GM23338 (cell line): ENCODE results near the gene KLK2. TPM values are rescaled to one million over a fixed set of nuclear protein-coding genes. Genes with fewer than 3 reads are reported as not detected.

Experiments used
- ATAC-seq: fragments of 200-7000 bp; cut with Tn5 transposase; 3 replicates; pipeline ENCODE4 v1.9.1; 2020
- DNase-seq: peaks from one replicate; pipeline ENCODE4 v3.0.0-alpha.2; 2015; ENCODE audit warnings: low spot score
- H2AFZ ChIP-seq: fragments of 200-600 bp; sonication (generic); 2 replicates; pipeline ENCODE4 v1.8.0; 2016; ENCODE audit warnings: antibody characterized with exemption, mild to moderate bottlenecking, moderate library complexity
- H3F3A ChIP-seq: fragments of 200-600 bp; sonication (generic); replicated peaks from 2 replicates; pipeline ENCODE4 v1.8.0; 2017; ENCODE audit warnings: antibody characterized with exemption, mixed run types, low read depth
- H3K27ac ChIP-seq: fragments of 200-600 bp; sonication (generic); 2 replicates; pipeline ENCODE4 v1.6.1; 2016; ENCODE audit warnings: low read depth
- H3K27me3 ChIP-seq: fragments of 200-600 bp; sonication (generic); 2 replicates; pipeline ENCODE4 v1.8.0; 2016; ENCODE audit warnings: mild to moderate bottlenecking, mixed run types, moderate library complexity; ENCODE audit not compliant: insufficient read depth
- H3K36me3 ChIP-seq: fragments of 200-600 bp; sonication (generic); 2 replicates; pipeline ENCODE4 v1.8.0; 2016; ENCODE audit warnings: mild to moderate bottlenecking; ENCODE audit not compliant: insufficient read depth
- H3K4me1 ChIP-seq: fragments of 200-600 bp; sonication (generic); 2 replicates; pipeline ENCODE4 v1.8.0; 2016; ENCODE audit warnings: mild to moderate bottlenecking, moderate library complexity; ENCODE audit not compliant: insufficient read depth
- H3K4me2 ChIP-seq: fragments of 200-600 bp; sonication (generic); 2 replicates; pipeline ENCODE4 v1.7.1; 2017; ENCODE audit warnings: mixed run types
- H3K4me3 ChIP-seq: fragments of 200-600 bp; sonication (generic); 2 replicates; pipeline ENCODE4 v1.6.1; 2016; ENCODE audit warnings: mixed run types
- H3K79me2 ChIP-seq: fragments of 200-600 bp; sonication (generic); replicated peaks from 2 replicates; pipeline ENCODE4 v1.8.0; 2017; ENCODE audit warnings: mild to moderate bottlenecking; ENCODE audit not compliant: insufficient read depth
- H3K9me2 ChIP-seq: fragments of 200-600 bp; sonication (generic); 2 replicates; pipeline ENCODE4 v1.8.0; 2017; ENCODE audit not compliant: insufficient read depth
- H4K20me1 ChIP-seq: fragments of 200-600 bp; sonication (generic); replicated peaks from 2 replicates; pipeline ENCODE4 v1.8.0; 2017; ENCODE audit warnings: mild to moderate bottlenecking; ENCODE audit not compliant: insufficient read depth
- H3K27ac Mint-ChIP-seq: 2 replicates; pipeline ENCODE4 v1.8.0; 2020; ENCODE audit warnings: inconsistent platforms, mild to moderate bottlenecking, moderate library complexity, mixed read lengths
- H3K27me3 Mint-ChIP-seq: 3 replicates; pipeline ENCODE4 v1.8.0; 2022; ENCODE audit warnings: low read depth, mild to moderate bottlenecking, moderate library complexity, mixed read lengths, inconsistent platforms; ENCODE audit not compliant: insufficient read depth, poor library complexity
- H3K36me3 Mint-ChIP-seq: 3 replicates; pipeline ENCODE4 v1.8.0; 2021; ENCODE audit warnings: low read depth, mild to moderate bottlenecking, inconsistent platforms, moderate library complexity, mixed read lengths
- H3K4me1 Mint-ChIP-seq: 3 replicates; pipeline ENCODE4 v1.8.0; 2020; ENCODE audit warnings: mild to moderate bottlenecking, inconsistent platforms, mixed read lengths
- H3K4me3 Mint-ChIP-seq: 3 replicates; pipeline ENCODE4 v1.8.0; 2021; ENCODE audit warnings: moderate library complexity, mild to moderate bottlenecking, inconsistent platforms, mixed read lengths
- H3K9me3 Mint-ChIP-seq: 3 replicates; pipeline ENCODE4 v1.8.0; 2020; ENCODE audit warnings: moderate library complexity, mild to moderate bottlenecking, inconsistent platforms, mixed read lengths
- ETS1 ChIP-seq: IDR thresholded peaks from 2 replicates; pipeline ENCODE4 v1.6.1; 2016; ENCODE audit warnings: antibody characterized with exemption
- EZH2phosphoT487 ChIP-seq: fragments of 200-600 bp; sonication (generic); IDR thresholded peaks from one replicate; pipeline ENCODE4 v1.8.1; 2018; ENCODE audit warnings: antibody characterized with exemption; ENCODE audit not compliant: unreplicated experiment
- JUNB ChIP-seq: IDR thresholded peaks from one replicate; pipeline ENCODE4 v1.6.1; 2016; ENCODE audit warnings: antibody characterized with exemption; ENCODE audit not compliant: unreplicated experiment
- POLR2AphosphoS5 ChIP-seq: IDR thresholded peaks from 2 replicates; pipeline ENCODE4 v1.6.1; 2016; ENCODE audit warnings: antibody characterized with exemption, low read depth
- STAT1 ChIP-seq: IDR thresholded peaks from one replicate; pipeline ENCODE4 v1.6.1; 2016; ENCODE audit warnings: antibody characterized with exemption; ENCODE audit not compliant: unreplicated experiment
- ZNF114 ChIP-seq: fragments of 250-450 bp; sonication (Bioruptor Pico); IDR thresholded peaks from 2 replicates; pipeline ENCODE4 v1.5.0; 2020; ENCODE audit warnings: mild to moderate bottlenecking, moderate library complexity
- ZNF331 ChIP-seq: fragments of 250-450 bp; sonication (Bioruptor Pico); IDR thresholded peaks from 2 replicates; pipeline ENCODE4 v1.5.0; 2020; ENCODE audit warnings: low read depth, mild to moderate bottlenecking, moderate library complexity
- ZNF462 ChIP-seq: fragments of 250-450 bp; sonication (Bioruptor Pico); IDR thresholded peaks from 2 replicates; pipeline ENCODE4 v1.5.0; 2020; ENCODE audit warnings: mild to moderate bottlenecking, moderate library complexity
- polyA plus RNA-seq: library from polyadenylated mRNA; unstranded; fragments of >200 nt; fragmentation: Nextera tagmentation; extraction: Ambion mirVana; gene quantifications from 2 replicates; pipeline ENCODE4 v1.2.1, GENCODE V29; 2016
- total RNA-seq: library from RNA; depleted of rRNA; stranded (reverse); fragments of >200 nt; shearing (Covaris generic); gene quantifications from 2 replicates; pipeline ENCODE4 v1.2.3, GENCODE V29; 2014

KLK2 gene
- total and polyA plus RNA-seq, 2 experiments from 2014 or later: 0.18 to 0.69 TPM

DNA sequence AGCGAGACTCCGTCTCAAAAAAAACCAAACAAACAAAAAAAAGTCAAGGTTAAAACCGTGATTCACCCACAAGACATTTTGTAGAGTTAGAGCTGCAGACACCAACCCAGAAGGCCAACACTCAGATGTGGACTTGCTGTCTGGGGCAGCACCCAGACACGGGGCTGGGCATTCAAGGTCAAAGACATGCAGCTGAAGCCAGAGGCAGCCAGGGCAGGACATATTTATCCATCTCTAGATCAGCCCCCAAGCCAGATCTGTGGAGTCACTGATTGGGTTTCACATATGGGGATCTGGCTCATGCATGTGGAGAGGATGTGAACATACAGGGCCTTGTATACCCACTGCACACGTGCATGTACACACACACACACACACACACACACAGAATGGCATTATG is 43.4 kb upstream of the KLK2 start (continued):
- no peak for TF ChIP-seq ZNF462
- no peak for TF ChIP-seq ZNF114

DNA sequence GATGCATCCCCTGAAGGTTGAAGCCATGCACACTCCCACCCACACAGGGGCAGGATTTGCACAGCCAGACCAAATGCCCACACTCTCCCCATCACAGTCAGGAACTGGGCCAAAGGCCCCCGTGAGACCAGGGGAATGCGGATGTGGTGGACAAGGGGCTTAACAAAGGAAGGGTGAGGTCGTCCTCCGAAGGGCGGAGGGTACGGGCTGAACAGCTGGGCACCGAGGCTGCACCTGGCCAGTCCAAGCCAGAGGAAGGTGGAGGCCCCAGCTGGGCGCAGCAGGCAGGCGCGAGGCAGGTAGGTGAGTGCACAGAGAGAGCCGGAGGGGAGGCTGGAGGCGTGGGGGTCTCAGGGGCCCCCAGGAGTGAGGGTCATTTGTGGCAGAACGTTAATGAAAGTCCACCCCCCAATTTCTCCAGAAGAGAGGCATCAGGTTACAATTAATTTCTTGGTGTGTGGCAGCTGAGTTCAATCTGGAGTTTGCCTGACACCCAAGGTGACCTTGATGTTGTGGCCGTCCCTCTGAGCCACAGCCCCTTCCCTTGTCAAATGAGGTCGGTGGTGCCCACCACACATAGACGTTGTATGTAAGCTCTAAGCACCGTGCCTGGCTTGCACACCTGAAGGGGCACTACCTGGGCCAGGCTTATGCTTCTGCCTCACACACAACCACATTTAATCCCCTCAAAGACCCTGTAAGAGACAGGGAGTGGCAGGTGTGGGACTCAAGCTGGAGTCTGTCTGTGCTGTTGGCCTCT is 42.8 kb upstream of the KLK2 start:
- ATAC-seq (peak; percentile 43; the same call in 2 of the 3 replicates), DNase-seq (no peak)
- H3K79me2 ChIP-seq: no peaks in the 10 kb centered on the region
- H3K36me3 Mint-ChIP-seq: no peaks in the 10 kb centered on the region
- H3K9me2 ChIP-seq: 0 out of 2 replicates have a peak, but pooled peaks cover 2% of the 10 kb centered on the region
- no peak overlapping the region for H3K4me3 ChIP-seq
- H3K4me1 ChIP-seq: no peaks in the 10 kb centered on the region
- H2AFZ ChIP-seq: no peak overlapping the region
- H3K4me3 Mint-ChIP-seq: no peak overlapping the region
- H3K27ac ChIP-seq: no peak overlapping the region
- no peaks in the 10 kb centered on the region for H3K4me1 Mint-ChIP-seq
- no peaks in the 10 kb centered on the region for H3F3A ChIP-seq
- peaks cover 7% of the 10 kb centered on the region; the same call in 1 of the 3 replicates for H3K9me3 Mint-ChIP-seq
- H3K27ac Mint-ChIP-seq: no peak overlapping the region
- H4K20me1 ChIP-seq: no peaks in the 10 kb centered on the region
- H3K4me2 ChIP-seq: no peak overlapping the region
- H3K27me3 Mint-ChIP-seq: peaks cover 18% of the 10 kb centered on the region
- H3K27me3 ChIP-seq: peaks cover 16% of the 10 kb centered on the region
- H3K36me3 ChIP-seq: no peaks in the 10 kb centered on the region
- TF ChIP-seq ETS1: no peak
- TF ChIP-seq STAT1: no peak
- TF ChIP-seq EZH2phosphoT487: no peak
- TF ChIP-seq JUNB: no peak
- no peak for TF ChIP-seq POLR2AphosphoS5
- no peak for TF ChIP-seq ZNF331 (CRISPR knock-in tag)
- no peak for TF ChIP-seq ZNF462
